ENCODE data around the gene ENTPD7. TPM values are rescaled to one million over a fixed set of nuclear protein-coding genes. Genes with fewer than 3 reads are reported as not detected.

The ENTPD7 gene
- total and polyA plus RNA-seq, 9 of the 15 experiments (the other 6 are each of a cell fraction or from before 2014, with no cell fraction given): 1.4 to 13.9 (median 8.5) TPM

- peak; percentile 78 for TF ChIP-seq POLR2B (IDR thresholded peaks at IDR 0.05; ENCODE audit: low read depth, partially characterized antibody)
Measured at GRCh38 chr10:99732033-99732842, 72.9 kb downstream of the ENTPD7 start, which contains the start of the genes COX15 and CUTC (continued).

GRCh38 chr10:99733366-99733765, 74.1 kb downstream of the ENTPD7 start:
- intact Hi-C loops (cut with micrococcal nuclease) (no loop called here), in situ Hi-C loops (cut with MboI) (no loop called here)
- DNase-seq (ENCODE audit: extremely low read depth in 1 of 4, low spot score in 3 of 4) (peak in 1 of 4 experiments; percentile 22), ATAC-seq (no peak), FAIRE-seq (no peak)
- peaks cover 30% of the 10 kb centered on the region; the same call in 1 of the 3 replicates for H3K36me3 ChIP-seq (ENCODE audit: control insufficient read depth, insufficient read depth, low read length)
- ChIA-PET CTCF (ENCODE audit: low intra/inter-chr PET ratio) (no interaction called here), POLR2A (interaction anchor here (0.7 to 2.7 kb wide), 3 partner anchors 10 to 303 kb away, joined by 3 to 16 read pairs (median 3); partner anchors contain the start of gene GOT1)
- H3K9ac ChIP-seq (ENCODE audit: insufficient read depth in 1 of 2, low read depth in 2 of 2, low read length in 2 of 2): peak overlapping the region; percentile 37 to 61; a peak in 2 of 4 replicates
- BruUV-seq (replicated peaks): no TSS peak
- H3K27me3 ChIP-seq (ENCODE audit: control insufficient read depth in 2 of 2, insufficient read depth in 2 of 2, low read length in 2 of 2): no peaks in the 10 kb centered on the region
- no peaks in the 10 kb centered on the region; a peak in 2 of 5 replicates for H3K4me1 ChIP-seq (replicated peaks in 1 of 2; ENCODE audit: control insufficient read depth in 2 of 2, insufficient read depth in 2 of 2, low read length in 2 of 2)
- peaks cover 34% of the 10 kb centered on the region for H3K79me2 ChIP-seq (ENCODE audit: control insufficient read depth, insufficient read depth, low read length)
- H3K9me1 ChIP-seq (ENCODE audit: control insufficient read depth, insufficient read depth, low read length): no peaks in the 10 kb centered on the region
- 0 out of 2 replicates have a peak overlapping the region, but pooled peaks have one; percentile 24 for H3K4me3 ChIP-seq
- no peaks in the 10 kb centered on the region for H4K20me1 ChIP-seq (replicated peaks; ENCODE audit: control insufficient read depth, insufficient read depth, low read length)
- 0 out of 2 replicates have a peak overlapping the region, but pooled peaks have one; percentile 44 for H2AFZ ChIP-seq (ENCODE audit: low read depth, low read length)
- H3K9me3 ChIP-seq (replicated peaks; ENCODE audit: control insufficient read depth, insufficient read depth, low read depth, low read length): no peaks in the 10 kb centered on the region
- 36% methylated on average over 8 of the region's 8 CpGs for WGBS (ENCODE audit: insufficient coverage, low coverage, missing lambda C conversion rate)
- peak overlapping the region; percentile 62 for H3K4me2 ChIP-seq (ENCODE audit: insufficient read depth, low read length)
- H3K27ac ChIP-seq (ENCODE audit: extremely low read depth, low read depth, low read length): 0 out of 3 replicates have a peak overlapping the region, but pooled peaks have one; percentile 25
- TF ChIP-seq SRSF3 (IDR thresholded peaks at IDR 0.05; ENCODE audit: insufficient read depth, low read length): no peak
- no peak for TF ChIP-seq POLR3A (IDR thresholded peaks at IDR 0.05; ENCODE audit: borderline replicate concordance, extremely low read depth, insufficient read depth, insufficient read length)
- TF ChIP-seq FOXO4 (CRISPR knock-in tag; IDR thresholded peaks at IDR 0.05): no peak
- no peak for TF ChIP-seq E4F1 (CRISPR knock-in tag; IDR thresholded peaks at IDR 0.05; ENCODE audit: borderline replicate concordance)
- TF ChIP-seq FIP1L1 (IDR thresholded peaks at IDR 0.05; ENCODE audit: low read depth, low read length, poor library complexity, severe bottlenecking): no peak
- no peak for TF ChIP-seq GMEB1 (CRISPR knock-in tag; IDR thresholded peaks at IDR 0.05)
- no peak for TF ChIP-seq HDAC2 (IDR thresholded peaks at IDR 0.05)
- no peak for TF ChIP-seq ZNF124 (CRISPR knock-in tag; IDR thresholded peaks at IDR 0.05)
